Activated T-cell treated with anti-CD3 and anti-CD28 coated beads, Interleukin-2, amount 50 U/mL, for 4 hours (primary cell): ENCODE measurements around the gene C11orf21. TPM values are rescaled to one million over a fixed set of nuclear protein-coding genes. Genes with fewer than 3 reads are reported as not detected.
A peak's percentile ranks its signal among the peaks of the same experiment; 100 is the strongest.
"Not testable (repeated sequence)": the region's sequence is repeated elsewhere in the genome, so short reads cannot be mapped to it uniquely, and the experiment has no call there.

Source experiments
- ATAC-seq, 2 donors: fragments of 200-7000 bp; cut with Tn5 transposase; one replicate each; pipeline ENCODE4 v1.10.0; 2021
- DNase-seq: peaks from one replicate; pipeline ENCODE4 v3.0.0-alpha.2; 2020
- H3K27me3 Mint-ChIP-seq: one replicate; pipeline ENCODE4 v1.8.0; 2021; ENCODE audit warnings: low read depth, mixed read lengths
- H3K36me3 Mint-ChIP-seq: one replicate; pipeline ENCODE4 v1.8.0; 2022; ENCODE audit warnings: mixed read lengths; ENCODE audit not compliant: insufficient read depth
- H3K4me1 Mint-ChIP-seq: one replicate; pipeline ENCODE4 v1.8.0; 2021; ENCODE audit warnings: low read depth, mixed read lengths
- H3K4me3 Mint-ChIP-seq: one replicate; pipeline ENCODE4 v1.8.0; 2021; ENCODE audit warnings: mild to moderate bottlenecking, moderate library complexity, mixed read lengths
- H3K9me3 Mint-ChIP-seq: one replicate; pipeline ENCODE4 v1.8.0; 2021; ENCODE audit warnings: mixed read lengths
- total RNA-seq, 3 donors: library from RNA; stranded (reverse); gene quantifications; one replicate each; pipeline ENCODE4 v1.2.1, GENCODE V29; 2021

Gene C11orf21
- 1 to 10 TPM; 1.3 to 2.9 (median 1.8) TPM for total RNA-seq

DNA sequence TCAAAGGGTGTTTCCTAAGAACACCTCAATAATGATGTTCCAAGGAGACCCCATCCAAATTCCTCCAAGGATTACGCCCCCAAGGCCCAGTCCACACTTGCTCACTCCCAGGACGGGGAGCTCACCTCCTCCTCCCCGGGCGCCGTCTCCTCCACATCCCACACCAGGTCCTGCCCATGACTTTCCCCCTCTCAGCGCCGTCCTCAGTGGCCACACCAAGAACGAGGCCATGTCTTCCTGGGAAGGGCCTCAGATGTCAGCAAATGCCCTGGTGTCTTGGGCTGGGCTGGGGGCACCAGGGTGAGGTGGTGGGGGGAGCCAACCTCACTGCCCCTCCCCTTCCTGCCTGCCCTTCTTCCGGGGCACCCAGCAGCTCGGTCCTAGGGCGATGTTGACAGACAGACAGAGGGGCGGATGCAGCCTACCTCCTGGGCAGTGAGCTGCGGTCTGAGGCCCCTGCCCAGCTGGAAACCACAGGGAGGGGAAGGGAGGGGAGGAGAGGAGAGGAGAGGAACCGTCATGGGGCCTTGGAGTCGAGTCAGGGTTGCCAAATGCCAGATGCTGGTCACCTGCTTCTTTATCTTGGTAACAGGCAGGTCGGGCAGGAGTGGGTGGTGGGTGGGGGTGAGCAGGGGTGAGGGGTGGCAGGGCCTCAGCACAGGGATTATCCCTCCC, at the start of gene C11orf21, which contains the start of gene TSPAN32:
Gene C11orf21, minus strand, starts transcription at position 288 of the 675 bp plus-strand sequence. Its CDS starts 110 bp downstream, at position 178.
Gene TSPAN32, plus strand, starts transcription at position 383 of the 675 bp plus-strand sequence. Its CDS starts 137 bp downstream, at position 520.
- no peaks in the 10 kb centered on the region for H3K9me3 Mint-ChIP-seq
- H3K36me3 Mint-ChIP-seq, result peaks cover 3% of the 10 kb centered on the region
- H3K4me1 Mint-ChIP-seq, result peaks cover 71% of the 10 kb centered on the region
- no peaks in the 10 kb centered on the region for H3K27me3 Mint-ChIP-seq
- H3K4me3 Mint-ChIP-seq, result peak within 1 kb of the TSS; percentile 87
- DNase-seq (no peak), ATAC-seq (peak; percentile 57 to 58)

DNA sequence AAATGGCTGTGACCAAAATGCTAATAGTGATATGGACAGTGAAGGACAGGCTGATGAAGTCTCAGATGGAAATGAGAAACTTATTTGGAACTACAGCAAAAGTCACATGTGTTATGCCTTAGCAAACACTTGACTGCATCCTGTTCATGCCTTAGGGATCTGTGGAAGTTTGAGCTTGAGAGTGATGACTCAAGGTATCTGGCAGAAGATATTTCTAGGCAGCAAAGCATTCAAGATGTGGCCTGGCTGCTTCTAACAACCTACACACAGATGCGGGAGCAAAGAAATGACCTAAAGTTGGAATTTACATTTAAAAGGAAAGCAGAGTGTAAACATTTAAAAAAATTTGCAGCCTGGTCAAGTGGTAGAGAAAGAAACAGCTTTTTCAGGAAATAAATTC, 47.3 kb upstream of the C11orf21 start:
- H3K9me3 Mint-ChIP-seq, result peaks cover 10% of the 10 kb centered on the region

DNA sequence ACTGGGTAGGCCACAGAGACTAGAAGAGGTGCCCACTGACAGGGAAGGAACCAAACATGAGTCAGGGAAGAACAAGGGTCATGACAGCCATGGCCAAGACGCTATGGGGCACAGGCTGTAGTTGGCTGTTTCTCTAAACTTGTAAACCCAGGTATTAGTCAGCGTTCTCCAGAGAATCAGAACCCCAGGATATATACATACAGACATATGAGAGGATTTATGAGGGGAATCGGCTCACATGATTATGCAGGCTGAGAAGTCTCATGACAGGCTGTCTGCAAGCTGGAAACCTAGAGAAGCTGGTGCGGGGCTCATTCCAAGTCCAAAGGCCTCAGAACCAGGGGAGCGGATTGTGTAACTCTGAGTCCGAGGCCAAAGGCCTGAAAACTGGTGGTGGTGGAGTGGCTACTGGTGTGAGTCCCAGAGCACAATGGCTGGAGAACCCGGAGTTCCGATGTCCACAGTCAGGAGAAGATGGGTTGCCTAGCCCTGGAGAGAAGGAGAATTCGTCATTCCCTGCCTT, 45.7 kb upstream of the C11orf21 start:
- peaks cover 3% of the 10 kb centered on the region for H3K36me3 Mint-ChIP-seq

More for the DNA sequence above, 47.3 kb upstream of the C11orf21 start:
- Mint-ChIP-seq H3K4me3 (no peak overlapping the region), H3K27me3 (no peaks in the 10 kb centered on the region), H3K4me1 (no peaks in the 10 kb centered on the region), H3K36me3 (peaks cover 3% of the 10 kb centered on the region)
- ATAC-seq (no peak), DNase-seq (no peak)

DNA sequence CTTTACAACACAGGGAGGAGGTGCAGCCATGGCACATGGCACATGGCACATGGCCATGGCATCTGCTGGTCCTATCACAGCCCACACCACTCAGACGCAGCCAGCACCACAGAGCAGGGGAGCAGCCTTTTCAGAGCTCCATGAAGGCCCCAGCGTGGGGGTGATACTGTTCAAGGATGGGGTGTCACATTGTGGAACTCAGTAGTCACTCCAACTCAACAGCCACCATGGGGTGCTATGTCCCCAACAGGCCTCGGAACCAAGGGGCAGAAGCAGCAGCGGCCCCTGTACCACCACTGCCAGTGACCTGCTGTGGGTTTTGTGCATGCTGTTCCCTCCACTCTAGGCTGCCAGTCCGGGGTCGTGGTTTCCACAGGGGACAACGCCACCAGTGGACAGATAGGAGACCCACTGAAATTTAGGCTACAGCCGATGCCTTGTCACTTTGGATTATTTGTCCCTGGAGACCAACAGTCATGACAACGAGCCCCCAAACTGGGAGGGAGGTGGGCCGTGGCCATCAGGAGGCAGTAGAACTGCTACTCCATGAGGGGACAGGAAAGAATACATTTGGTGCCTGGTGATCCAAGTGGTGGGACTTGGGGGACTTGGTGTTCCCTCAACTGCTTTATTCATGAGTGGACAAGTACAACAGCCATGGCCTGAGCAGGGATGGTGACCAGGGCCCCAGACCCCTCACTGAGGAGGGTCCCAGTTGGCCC, 45.0 kb upstream of the C11orf21 start:
- peaks cover 3% of the 10 kb centered on the region for H3K36me3 Mint-ChIP-seq
- ATAC-seq (no peak), DNase-seq (no peak)
- H3K27me3 Mint-ChIP-seq, result no peaks in the 10 kb centered on the region
- no peak overlapping the region for H3K4me3 Mint-ChIP-seq
- no peaks in the 10 kb centered on the region for H3K4me1 Mint-ChIP-seq
- H3K9me3 Mint-ChIP-seq, result peaks cover 10% of the 10 kb centered on the region

More for the DNA sequence above, 45.7 kb upstream of the C11orf21 start:
- no peak for ATAC-seq
- Mint-ChIP-seq H3K4me1 (no peaks in the 10 kb centered on the region), H3K9me3 (peaks cover 10% of the 10 kb centered on the region), H3K4me3 (no peak overlapping the region), H3K27me3 (no peaks in the 10 kb centered on the region)
- DNase-seq, result no peak

DNA sequence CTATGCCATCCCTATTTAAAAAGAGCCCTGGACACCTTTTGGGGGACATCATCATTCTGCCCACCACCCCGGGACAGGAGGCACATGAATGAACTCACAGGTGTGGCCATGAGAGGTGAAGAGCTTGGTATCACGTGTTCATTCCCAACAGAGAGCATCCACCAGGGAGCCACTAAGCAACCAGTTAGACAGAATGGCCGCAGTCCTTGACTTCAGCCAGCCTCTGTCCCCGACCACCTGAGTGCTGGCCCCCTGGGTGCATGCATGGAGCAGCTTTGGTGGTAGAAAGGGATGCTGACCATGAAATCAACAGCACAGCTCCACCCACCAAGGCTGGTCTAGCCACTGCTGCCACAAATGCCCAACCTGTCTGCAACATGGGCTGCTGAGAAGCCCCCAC, 44.3 kb upstream of the C11orf21 start:
- DNase-seq (no peak), ATAC-seq (no peak)
- H3K9me3 Mint-ChIP-seq, result peaks cover 10% of the 10 kb centered on the region
- no peak overlapping the region for H3K4me3 Mint-ChIP-seq
- no peaks in the 10 kb centered on the region for H3K4me1 Mint-ChIP-seq
- peaks cover 3% of the 10 kb centered on the region for H3K36me3 Mint-ChIP-seq
- no peaks in the 10 kb centered on the region for H3K27me3 Mint-ChIP-seq

DNA sequence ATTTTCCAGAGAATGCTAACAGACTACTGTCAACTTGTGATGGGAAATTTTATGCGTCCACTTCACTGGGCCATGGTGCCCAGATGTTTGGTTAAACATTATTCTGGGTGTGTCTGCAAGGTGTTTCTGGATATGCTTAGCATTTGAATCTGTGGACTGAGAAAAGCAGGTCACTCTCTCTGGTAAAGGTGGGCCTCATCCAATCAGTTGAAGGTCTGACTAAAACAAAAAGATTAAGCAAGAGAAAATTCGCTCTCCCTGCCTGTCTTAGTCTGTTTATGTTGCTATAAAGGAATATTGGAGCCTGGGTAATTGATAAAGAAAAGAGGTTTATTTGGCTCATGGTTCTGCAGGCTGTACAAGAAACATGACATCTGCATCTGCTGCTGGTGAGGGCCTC, 43.3 kb upstream of the C11orf21 start:
- no peak overlapping the region for H3K4me3 Mint-ChIP-seq
- no peaks in the 10 kb centered on the region for H3K27me3 Mint-ChIP-seq
- H3K36me3 Mint-ChIP-seq, result peaks cover 3% of the 10 kb centered on the region
- H3K9me3 Mint-ChIP-seq, result peaks cover 10% of the 10 kb centered on the region
- ATAC-seq, result no peak
- H3K4me1 Mint-ChIP-seq, result no peaks in the 10 kb centered on the region
- no peak for DNase-seq

DNA sequence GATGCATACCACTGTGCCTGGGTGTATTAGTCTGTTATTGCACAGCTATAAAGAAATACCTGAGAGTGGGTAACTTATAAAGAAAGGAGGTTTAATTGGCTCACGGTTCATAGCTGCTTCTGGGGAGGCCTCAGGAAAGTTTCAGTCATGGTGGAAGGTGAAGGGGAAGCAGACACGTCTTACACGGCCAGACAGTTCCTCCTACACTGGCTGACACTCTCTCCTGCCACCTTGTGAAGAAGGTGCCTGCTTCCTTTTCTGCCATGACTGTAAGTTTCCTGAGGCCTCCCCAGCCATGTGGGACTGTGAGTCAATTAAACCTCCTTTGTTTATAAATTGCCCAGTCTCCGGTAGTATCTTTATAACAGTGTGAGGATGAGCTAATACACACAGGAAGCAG, 41.8 kb upstream of the C11orf21 start:
- Mint-ChIP-seq H3K36me3 (no peaks in the 10 kb centered on the region), H3K4me3 (no peak overlapping the region), H3K9me3 (peaks cover 2% of the 10 kb centered on the region), H3K4me1 (no peaks in the 10 kb centered on the region), H3K27me3 (peaks cover 3% of the 10 kb centered on the region)
- DNase-seq (no peak), ATAC-seq (no peak)

DNA sequence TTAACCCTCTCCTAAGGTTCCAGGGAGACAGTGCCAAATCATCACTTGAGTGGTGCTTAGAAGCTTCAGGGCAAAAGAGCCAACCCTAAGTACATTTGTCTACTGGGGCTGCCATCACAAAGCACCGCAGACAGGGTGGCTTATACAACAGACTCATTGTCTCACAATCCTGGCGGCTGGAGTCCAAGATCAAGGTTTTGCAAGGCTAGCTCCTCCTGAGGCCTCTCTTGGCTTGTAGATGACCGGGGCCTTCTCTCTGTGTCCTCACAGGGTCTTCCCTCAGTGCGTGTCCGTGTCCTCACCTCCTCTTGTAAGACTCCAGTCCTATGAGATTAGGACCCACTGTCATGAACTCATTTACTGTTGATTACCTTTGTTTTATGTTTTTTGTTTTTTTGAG, 41.3 kb upstream of the C11orf21 start:
- peaks cover 3% of the 10 kb centered on the region for H3K27me3 Mint-ChIP-seq
- H3K4me3 Mint-ChIP-seq, result no peak overlapping the region
- no peaks in the 10 kb centered on the region for H3K9me3 Mint-ChIP-seq
- ATAC-seq (no peak), DNase-seq (no peak)
- H3K4me1 Mint-ChIP-seq, result no peaks in the 10 kb centered on the region
- no peaks in the 10 kb centered on the region for H3K36me3 Mint-ChIP-seq

DNA sequence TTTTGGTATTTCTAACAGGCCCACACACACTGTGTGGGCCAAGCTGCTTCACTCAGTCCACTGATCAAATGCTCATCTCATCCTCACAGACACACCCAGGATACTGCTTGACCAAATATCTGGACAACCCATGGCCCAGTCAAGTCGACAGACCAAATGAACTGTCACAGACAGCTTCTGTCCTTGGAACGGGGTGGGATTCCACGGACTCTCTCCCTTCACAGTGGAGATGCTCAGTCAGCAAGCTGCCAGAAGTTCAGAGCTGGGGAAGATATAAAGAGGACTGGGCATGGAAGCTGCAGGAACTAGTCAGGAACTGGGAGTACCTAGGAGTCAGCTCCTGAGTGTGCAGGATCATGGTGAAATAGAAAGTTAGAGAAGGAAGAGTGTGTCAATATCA, 40.8 kb upstream of the C11orf21 start:
- no peak overlapping the region for H3K4me3 Mint-ChIP-seq

DNA sequence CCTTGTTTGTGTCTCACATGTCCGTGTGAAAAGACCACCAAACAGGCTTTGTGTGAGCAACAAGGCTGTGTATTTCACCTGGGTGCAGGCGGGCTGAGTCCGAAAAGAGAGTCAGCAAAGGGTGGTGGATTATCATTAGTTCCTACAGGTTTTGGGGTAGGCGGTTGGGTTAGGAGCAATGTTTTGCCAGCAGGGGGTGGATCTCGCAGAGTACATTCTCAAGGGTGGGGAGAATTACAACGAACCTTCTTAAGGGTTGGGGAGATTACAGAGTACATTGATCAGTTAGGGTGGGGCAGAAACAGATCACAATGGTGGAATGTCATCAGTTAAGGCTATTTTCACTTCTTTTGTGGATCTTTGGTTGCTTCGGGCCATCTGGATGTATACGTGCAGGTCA, 37.0 kb upstream of the C11orf21 start:
- DNase-seq, H3K4me3 Mint-ChIP-seq, ATAC-seq, H3K9me3 Mint-ChIP-seq, H3K36me3 Mint-ChIP-seq, H3K27me3 Mint-ChIP-seq, H3K4me1 Mint-ChIP-seq: not testable (repeated sequence)

More for the DNA sequence above, 40.8 kb upstream of the C11orf21 start:
- Mint-ChIP-seq H3K36me3 (no peaks in the 10 kb centered on the region), H3K27me3 (peaks cover 5% of the 10 kb centered on the region), H3K4me1 (no peaks in the 10 kb centered on the region), H3K9me3 (no peaks in the 10 kb centered on the region)
- DNase-seq (no peak), ATAC-seq (no peak)

DNA sequence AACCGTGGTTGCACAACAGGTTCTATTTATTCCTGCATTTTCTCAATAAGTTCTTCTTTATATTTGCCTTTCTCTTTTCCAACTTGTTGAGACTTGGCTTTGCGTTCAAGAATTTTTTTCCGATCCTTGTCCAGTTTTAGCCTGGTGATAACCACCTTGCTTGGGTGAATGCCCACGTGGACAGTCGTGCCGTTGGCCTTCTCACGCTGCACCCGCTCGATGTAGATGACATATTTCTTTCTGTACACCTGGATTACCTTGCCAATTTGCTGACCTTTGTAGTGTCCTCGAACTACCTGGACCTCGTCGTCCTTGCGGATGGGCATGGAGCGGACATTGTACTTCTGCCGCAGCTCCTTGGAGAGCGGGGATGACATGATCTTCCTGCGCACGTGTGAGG, 33.6 kb upstream of the C11orf21 start:
- not testable (repeated sequence) for ATAC-seq, H3K36me3 Mint-ChIP-seq, H3K4me1 Mint-ChIP-seq, H3K4me3 Mint-ChIP-seq, DNase-seq, H3K9me3 Mint-ChIP-seq
- H3K27me3 Mint-ChIP-seq, result peaks cover 16% of the 10 kb centered on the region

DNA sequence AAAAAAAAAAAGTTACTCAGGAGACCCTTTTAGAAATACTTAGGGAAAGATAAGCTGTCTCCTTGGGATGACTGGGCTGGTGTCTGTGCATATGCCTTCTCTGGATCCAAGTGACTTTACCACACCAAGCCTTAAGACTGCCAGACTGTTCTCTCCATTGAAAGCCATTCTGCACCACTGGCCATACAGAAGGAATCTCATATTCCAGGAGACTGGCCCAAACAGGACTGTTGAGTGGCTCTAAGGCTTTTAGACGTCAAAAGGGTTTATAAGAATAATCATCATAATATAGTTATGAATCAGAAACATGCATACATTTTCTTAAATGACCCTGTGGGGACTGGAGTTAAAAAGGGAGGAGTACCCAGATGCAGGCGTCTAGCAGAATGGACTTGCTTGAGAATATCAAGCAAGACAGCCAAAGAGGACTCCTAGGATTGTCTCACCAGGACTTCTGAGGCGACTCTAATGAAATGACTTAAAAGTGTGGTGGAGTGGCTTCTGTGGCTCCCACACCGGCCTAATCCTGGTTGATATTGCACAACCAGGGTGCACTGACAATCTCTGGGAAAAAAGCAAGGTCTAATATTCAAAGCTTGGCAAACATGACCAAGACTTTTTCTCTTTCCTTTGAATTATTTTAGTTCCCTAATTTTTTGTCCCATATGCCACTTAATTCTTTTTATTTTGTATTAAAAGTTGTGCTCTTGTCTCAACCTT, 31.9 kb upstream of the C11orf21 start:
- not testable (repeated sequence) for H3K36me3 Mint-ChIP-seq, ATAC-seq, DNase-seq, H3K4me3 Mint-ChIP-seq, H3K9me3 Mint-ChIP-seq, H3K4me1 Mint-ChIP-seq
- peaks cover 19% of the 10 kb centered on the region for H3K27me3 Mint-ChIP-seq

DNA sequence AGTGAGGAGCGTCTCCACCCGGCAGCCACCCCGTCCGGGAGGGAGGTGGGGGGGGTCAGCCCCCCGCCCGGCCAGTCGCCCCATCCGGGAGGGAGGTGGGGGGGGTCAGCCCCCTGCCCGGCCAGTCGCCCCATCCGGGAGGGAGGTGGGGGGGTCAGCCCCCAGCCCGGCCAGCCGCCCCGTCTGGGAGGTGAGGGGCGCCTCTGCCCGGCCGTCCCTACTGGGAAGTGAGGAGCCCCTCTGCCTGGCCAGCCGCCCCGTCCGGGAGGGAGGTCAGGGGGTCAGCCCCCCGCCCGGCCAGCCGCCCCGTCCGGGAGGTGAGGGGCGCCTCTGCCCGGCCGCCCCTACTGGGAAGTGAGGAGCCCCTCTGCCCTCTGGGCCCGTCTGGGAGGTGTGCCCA, 30.9 kb upstream of the C11orf21 start:
- peaks cover 25% of the 10 kb centered on the region for H3K27me3 Mint-ChIP-seq
- not testable (repeated sequence) for H3K4me3 Mint-ChIP-seq, H3K9me3 Mint-ChIP-seq, DNase-seq, H3K36me3 Mint-ChIP-seq, ATAC-seq, H3K4me1 Mint-ChIP-seq

DNA sequence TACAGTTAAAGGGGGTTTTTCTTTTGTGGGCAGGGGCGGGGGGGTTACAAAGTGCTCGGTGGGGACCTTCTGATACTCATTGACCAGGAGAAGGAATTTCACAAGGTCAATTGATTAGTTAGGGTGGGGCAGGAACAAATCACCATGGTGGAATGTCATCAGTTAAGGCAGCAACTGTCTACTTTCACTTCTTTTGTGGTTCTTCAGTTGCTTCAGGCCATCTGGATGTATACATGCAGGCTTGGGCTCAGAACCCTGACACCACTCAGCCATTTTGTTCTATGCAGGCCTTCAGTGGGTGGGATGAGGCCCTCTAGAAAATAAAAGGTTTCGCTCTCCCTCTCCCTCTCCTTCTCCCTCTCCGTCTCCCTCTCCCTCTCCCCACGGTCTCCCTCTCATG, 29.7 kb upstream of the C11orf21 start:
- Mint-ChIP-seq H3K4me3 (no peak overlapping the region), H3K9me3 (peaks cover 9% of the 10 kb centered on the region), H3K27me3 (peaks cover 22% of the 10 kb centered on the region), H3K4me1 (no peaks in the 10 kb centered on the region), H3K36me3 (no peaks in the 10 kb centered on the region)
- no peak for DNase-seq
- no peak for ATAC-seq
